COLO668 (cell line): Measurements from ENCODE around the gene IQCN.

ENCODE experiments used
- DNase-seq: peaks from one replicate; lab custom pipeline; 2025; ENCODE audit not compliant: unreplicated experiment; lab: John Stamatoyannopoulos, UW

IQCN gene

GRCh38 chr19:18287836-18288772, 13.9 kb upstream of the IQCN start:
- peak; percentile 16 for DNase-seq

DNA sequence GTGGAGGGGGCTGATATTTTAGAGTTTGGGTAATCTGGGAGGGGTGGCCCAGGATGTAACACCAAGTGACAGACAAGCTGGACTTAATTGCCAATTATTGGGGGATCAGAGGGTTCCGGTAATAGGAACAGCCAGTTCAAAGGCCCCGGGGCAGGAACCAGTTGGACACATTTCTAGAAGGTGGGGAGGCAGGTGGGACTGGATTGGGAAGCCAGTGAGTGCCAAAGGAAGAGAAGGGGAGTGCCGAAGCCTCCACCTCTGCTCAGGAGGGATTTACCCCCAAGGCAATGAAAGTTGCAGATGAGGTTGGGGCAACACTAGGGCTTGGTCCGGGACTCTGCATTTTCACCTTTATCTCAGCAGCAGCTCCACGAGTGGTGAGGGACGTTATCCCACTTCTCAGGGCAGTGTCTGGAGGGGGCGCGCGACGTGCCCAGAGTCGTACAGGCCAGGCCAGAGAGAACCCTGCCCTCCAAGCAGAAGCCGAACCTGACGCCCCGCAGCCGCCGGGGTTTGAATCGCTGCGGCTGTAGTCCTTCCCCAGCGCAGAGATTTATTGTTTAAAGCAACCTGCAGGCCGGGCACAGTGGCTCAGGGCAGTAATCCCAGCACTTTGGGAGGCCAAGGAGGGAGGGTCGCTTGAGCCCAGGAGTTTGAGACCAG, 12.9 kb upstream of the IQCN start:
- no peak for DNase-seq

DNA sequence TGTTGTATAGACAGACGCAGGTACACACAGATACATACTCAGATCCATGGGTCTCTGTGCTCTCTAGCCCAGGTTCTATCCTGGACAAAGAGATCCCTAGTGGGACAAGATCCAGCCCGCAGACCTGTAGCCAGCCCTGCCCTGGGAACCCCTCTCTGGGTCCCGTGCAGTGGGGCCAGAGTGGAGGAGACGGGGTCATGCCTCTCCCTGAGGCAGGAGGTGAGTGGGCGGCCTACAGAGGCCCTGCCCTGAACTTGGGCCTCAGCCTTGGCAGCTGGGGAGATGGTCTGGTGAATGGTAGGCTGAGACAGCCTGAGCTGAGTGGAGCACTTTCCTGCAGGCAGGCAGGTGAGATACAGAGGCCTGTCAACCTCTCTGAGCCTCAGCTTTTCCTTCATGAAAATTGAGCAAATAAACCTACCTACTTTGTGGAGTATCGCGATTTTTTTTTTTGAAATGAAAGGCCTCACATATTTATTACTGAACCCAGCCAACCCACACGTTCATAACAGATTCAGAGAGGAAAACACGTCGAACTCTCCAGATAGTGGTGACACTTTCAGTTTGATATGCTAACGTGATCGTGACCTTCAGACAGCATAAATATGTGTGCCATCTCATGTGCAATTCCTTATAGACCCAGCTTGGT, 10.6 kb upstream of the IQCN start:
- no peak for DNase-seq

DNA sequence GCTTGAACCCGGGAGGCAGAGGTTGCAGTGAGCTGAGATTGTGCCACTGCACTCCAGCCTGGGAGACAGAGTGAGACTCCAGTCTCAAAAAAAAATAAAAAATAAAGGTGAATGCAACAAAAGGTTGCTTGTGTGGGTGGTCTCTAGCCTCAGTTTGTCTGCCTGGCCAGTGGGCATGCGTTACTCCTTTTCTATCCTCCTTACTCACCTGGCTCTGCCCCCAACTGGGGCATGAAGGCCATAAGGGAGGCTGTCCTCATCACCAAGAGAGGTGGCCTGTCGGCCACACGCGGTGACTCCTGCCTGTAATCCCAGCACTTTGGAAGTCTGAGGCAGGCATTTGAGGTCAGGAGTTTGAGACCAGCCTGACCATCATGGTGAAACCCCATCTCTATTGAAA, 9.1 kb upstream of the IQCN start:
- DNase-seq: no peak

DNA sequence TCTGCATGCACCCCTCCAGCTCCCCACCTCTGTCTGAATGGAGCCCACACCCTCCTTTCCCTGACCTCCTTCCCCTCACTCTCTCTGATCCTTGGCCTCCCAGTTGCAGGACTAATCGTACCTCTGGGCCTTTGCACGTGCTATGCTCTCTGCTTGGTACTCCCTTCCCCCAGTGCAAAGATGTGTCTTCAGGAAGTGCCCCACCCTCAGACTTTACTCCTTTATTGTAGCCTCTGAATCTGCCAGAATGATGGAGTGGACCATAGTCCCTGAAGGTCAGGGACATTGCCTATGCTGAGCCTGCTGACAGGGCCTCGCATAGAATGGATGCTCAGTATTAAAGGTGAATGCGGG, 8.5 kb upstream of the IQCN start:
- no peak for DNase-seq

GRCh38 chr19:18282021-18282787, 8.0 kb upstream of the IQCN start:
- DNase-seq: peak; percentile 56

GRCh38 chr19:18281082-18282020, 7.1 kb upstream of the IQCN start, which contains the start of gene JUND:
TSS of gene JUND (minus strand) at chr19:18281622. CDS start at chr19:18281484, 138 bp downstream.
- peak; percentile 98 for DNase-seq

GRCh38 chr19:18280247-18281081, 6.2 kb upstream of the IQCN start:
- peak; percentile 91 for DNase-seq

GRCh38 chr19:18279516-18280246, 5.4 kb upstream of the IQCN start:
- DNase-seq: peak; percentile 94

- no peak for DNase-seq
Measured at GRCh38 chr19:18279266-18279515, 4.9 kb upstream of the IQCN start.

DNA sequence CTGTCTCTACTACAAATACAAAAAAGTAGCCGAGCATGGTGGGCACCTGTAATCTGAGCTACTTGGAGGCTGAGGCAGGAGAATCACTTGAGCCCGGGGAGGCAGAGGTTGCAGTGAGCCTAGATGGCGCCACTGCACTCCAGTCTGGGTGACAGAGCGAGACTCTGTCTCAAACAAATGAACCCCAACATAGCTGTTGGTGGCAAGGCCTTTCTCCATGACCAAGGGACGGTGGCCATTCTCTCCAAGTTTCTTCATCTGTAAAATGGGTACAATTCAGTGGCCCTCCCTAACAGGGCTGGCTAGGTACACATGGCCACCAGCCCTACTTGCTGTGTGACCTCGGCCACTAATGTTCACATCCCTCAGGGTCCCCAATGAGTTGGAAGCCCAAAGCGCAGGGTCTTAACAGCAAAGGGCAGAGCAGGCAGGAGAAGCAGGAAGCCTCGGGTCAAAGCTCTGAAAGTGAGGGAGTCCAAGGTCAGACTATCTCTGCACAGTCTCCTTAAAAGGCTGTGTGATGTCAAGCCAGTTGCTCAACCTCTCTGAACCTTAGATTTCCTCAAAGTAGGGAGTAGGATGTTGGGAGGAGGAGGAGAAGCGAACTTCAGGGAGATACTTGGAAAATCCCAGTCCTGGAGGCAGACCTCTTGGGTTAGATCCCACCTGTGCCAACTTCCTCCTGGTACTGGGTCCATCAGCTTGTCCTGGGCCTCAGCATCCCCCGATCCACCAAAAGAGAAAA, 4.4 kb upstream of the IQCN start:
- DNase-seq: no peak

- peak; percentile 84 for DNase-seq
Measured at GRCh38 chr19:18274781-18275356, 617 bp upstream of the IQCN start.

DNA sequence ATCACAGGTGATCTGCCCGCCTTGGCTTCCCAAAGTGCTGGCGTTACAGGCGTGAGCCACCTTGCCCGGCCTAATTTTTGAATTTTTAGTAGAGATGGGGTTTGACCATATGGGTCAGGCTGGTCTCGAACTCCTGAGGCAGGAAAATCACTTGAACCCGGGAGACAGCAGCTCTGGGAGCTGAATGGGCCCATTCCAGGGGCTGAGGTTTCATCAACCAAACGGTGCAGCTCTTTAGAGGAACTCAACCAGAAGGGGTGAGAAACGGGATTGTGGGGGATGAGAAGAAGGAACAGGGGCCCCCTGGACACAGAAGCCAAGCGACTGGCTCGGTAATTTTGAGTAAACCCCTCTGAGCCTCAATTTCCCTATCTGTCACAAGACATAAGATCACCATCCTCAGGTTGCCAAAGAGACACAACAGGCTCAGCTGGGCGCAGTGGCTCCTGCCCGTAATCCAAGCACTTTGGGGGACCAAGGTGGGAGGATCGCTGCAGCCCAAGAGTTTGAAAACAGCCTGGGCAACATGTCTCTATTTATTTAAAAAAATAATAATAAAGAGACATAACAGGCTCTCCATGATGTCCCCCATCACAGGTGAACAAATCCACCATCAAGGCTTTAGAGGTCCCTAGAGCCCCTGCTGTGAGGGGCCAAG, 562 bp downstream of the IQCN start:
- DNase-seq: no peak

DNA sequence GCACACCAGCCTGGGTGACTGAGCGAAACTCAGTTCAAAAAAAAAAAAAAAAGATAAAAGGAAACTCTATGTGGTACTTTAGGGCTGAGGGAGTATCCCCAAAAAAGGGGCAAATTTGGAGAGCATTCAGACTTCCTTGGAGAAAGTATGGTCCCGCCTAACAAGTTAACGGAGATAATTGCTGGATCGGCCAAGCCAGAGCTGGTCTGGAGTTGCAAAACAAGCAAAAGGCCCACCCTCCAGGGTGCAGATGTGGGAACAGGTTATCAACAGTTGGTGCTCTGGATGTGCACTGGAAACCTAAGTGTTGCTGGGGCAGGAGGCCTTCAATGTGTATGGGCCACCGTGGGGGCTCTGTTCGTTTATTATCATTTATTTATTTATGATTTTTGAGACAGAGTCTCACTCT, 2.8 kb downstream of the IQCN start:
- no peak for DNase-seq

- no peak for DNase-seq
Measured at GRCh38 chr19:18270326-18270725, 3.9 kb downstream of the IQCN start.

- no peak for DNase-seq
Measured at GRCh38 chr19:18269070-18269723, 5.1 kb downstream of the IQCN start.
